Astrocyte of the spinal cord (primary cell): Measurements from ENCODE around the gene MAP1B.

Experiments
- DNase-seq: peaks from one replicate; pipeline ENCODE4 v3.0.0; 2011; ENCODE audit warnings: low read depth, low spot score
- H3K4me3 ChIP-seq: 2 replicates; pipeline ENCODE4 v1.5.1; 2011; ENCODE audit warnings: low read depth, mild to moderate bottlenecking, low read length, moderate library complexity
- in situ Hi-C: cut with HindIII; loops from 2 replicates; pipeline ENCODE4 v1.10.0; 2017; ENCODE audit warnings: low sequenced_read_pairs
- TF ChIP-seq, protein P1 (sequence below): IDR thresholded peaks from 2 replicates; pipeline ENCODE4 v1.5.1; 2012; ENCODE audit warnings: low read depth, mild to moderate bottlenecking, low read length, inconsistent platforms

Gene MAP1B

DNA sequence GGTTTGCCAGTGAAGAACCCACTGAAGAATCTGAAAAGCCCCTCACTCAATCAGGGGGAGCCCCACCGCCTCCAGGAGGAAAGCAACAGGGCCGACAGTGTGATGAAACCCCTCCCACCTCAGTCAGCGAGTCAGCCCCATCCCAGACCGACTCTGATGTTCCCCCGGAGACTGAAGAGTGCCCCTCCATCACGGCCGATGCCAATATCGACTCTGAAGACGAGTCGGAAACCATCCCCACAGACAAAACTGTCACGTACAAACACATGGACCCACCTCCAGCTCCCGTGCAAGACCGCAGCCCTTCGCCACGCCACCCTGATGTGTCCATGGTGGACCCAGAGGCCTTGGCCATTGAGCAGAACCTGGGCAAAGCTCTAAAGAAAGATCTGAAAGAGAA lies 92.4 kb downstream of the MAP1B start:
- in situ Hi-C loops: no loop called here
- H3K4me3 ChIP-seq: no peak overlapping the region
- TF ChIP-seq, protein P1, sequence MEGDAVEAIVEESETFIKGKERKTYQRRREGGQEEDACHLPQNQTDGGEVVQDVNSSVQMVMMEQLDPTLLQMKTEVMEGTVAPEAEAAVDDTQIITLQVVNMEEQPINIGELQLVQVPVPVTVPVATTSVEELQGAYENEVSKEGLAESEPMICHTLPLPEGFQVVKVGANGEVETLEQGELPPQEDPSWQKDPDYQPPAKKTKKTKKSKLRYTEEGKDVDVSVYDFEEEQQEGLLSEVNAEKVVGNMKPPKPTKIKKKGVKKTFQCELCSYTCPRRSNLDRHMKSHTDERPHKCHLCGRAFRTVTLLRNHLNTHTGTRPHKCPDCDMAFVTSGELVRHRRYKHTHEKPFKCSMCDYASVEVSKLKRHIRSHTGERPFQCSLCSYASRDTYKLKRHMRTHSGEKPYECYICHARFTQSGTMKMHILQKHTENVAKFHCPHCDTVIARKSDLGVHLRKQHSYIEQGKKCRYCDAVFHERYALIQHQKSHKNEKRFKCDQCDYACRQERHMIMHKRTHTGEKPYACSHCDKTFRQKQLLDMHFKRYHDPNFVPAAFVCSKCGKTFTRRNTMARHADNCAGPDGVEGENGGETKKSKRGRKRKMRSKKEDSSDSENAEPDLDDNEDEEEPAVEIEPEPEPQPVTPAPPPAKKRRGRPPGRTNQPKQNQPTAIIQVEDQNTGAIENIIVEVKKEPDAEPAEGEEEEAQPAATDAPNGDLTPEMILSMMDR: no peak
- DNase-seq: no peak

DNA sequence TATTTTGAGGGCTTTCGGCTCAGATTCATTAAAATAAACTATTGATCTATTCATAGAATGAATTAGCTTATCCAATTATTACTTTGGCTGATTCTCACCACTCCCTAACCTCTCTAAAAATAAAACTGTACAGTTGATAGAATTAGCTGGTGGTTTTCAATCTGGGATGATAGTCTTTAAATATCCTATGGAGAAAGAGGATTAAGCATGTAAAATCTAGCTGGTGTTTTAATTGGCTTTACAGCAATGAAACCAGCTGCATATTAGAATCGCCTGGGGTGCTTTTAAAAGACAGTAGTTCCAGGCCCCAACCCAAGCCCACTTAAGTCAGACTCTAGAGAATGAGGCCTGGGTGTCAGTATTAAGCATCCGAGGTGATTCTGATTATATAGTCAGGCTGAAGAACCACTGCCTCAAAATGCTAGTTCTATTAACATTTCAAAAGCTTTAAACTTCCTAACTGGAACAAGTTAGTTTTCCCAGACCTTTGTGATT lies 95.1 kb downstream of the MAP1B start:
- TF ChIP-seq, protein P1: no peak
- no peak overlapping the region for H3K4me3 ChIP-seq
- in situ Hi-C loops: no loop called here

DNA sequence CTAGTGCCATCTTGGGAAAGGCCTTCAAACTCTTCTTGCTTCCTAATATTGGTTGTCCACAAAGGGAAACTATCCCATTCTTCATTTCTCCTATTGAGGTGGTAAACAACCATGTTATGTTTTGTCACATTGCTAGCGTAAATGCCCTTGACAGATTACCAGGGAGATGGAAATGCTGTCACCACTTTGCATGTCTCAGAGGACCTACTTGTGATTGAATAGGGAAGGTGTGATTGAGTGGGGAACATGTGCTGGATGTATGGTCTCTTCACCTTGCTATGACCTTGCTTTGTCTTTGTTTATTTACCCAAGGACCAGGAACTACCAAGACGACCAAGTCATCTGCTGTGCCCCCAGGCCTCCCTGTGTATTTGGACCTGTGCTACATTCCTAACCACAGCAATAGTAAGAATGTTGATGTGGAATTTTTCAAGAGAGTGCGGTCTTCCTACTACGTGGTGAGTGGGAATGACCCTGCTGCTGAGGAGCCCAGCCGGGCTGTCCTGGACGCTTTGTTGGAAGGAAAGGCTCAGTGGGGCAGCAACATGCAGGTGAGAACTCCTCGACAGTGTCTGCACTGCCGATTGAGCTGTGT lies 96.1 kb downstream of the MAP1B start:
- H3K4me3 ChIP-seq: no peak overlapping the region
- TF ChIP-seq, protein P1: no peak

More for the DNA sequence above, 95.1 kb downstream of the MAP1B start:
- DNase-seq: no peak

DNA sequence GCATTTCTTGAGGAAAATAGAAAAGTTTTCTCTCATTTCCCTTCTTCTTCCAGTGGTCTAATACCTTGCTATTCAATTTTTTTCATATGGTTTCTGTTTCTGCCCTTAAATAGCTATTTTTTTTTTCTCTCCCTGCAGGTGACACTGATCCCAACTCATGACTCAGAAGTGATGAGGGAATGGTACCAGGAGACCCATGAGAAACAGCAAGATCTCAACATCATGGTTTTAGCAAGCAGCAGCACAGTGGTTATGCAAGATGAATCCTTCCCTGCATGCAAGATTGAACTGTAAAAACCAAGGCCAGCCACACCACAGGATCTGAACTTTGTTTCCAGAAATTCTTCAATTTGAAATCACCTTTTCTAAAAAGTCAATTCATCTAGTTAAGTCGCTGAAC lies 97.7 kb downstream of the MAP1B start:
- peak; percentile 41 for DNase-seq
- in situ Hi-C loops: no loop called here
- H3K4me3 ChIP-seq: no peak overlapping the region
- TF ChIP-seq, protein P1: no peak

More for the DNA sequence above, 96.1 kb downstream of the MAP1B start:
- peak; percentile 56 for DNase-seq
- in situ Hi-C loops: no loop called here

DNA sequence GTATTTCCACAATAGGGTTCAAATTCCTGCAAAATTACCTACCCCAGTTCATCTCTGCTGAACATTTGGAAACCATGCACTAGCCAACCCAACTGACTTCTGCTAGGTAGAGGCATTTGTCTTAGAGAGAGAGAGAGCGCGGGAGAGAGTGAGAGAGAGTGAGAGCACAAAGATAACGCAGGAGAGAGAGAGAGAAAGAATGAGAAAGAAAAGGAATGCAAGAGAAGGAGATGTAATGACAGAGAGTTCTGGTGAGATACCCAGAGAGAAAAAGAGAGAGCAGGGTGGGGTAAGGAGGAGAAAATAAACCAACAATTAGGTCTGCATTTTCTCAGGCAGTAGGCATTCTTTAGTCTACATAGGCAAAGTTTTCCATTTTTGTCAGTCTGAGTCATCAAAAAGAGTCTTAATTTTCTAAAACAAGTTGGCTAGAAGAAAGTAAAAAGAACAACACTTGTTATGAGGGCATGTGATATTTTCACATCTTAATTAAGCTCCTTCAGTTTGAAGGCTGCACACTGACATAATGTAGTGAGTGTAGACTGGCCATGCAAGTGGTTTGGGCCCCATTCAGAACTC lies 98.2 kb downstream of the MAP1B start:
- H3K4me3 ChIP-seq: no peak overlapping the region
- TF ChIP-seq, protein P1: no peak
- in situ Hi-C loops: no loop called here
- DNase-seq: peak; percentile 35

DNA sequence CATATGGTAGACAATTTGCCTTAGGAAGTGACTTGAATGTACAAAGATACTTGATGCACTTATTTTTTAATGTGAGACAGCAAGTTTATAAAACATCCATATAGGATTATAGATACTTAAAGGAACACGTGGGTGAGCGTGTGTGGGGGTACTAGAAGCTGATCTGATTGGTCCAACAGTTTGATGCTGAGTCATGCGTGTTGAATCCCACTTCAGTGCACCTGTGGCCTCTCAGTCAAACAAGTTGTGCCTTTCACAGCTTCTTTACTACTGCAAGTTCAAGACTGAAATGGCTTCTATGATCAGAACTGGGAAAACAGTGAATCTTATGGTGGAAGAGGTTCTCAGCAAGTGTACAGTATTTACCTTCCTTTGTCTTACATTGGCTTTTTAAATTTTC lies 98.9 kb downstream of the MAP1B start:
- TF ChIP-seq, protein P1: no peak
- no peak for DNase-seq
- in situ Hi-C loops: no loop called here
- H3K4me3 ChIP-seq: no peak overlapping the region
